Bronchial epithelial cell (primary cell): Measurements from ENCODE around the gene ATRN. TPM values are rescaled to one million over a fixed set of nuclear protein-coding genes. Genes with fewer than 3 reads are reported as not detected.
"Not testable (repeated sequence)": the region's sequence is repeated elsewhere in the genome, so short reads cannot be mapped to it uniquely, and the experiment has no call there.

Experiments
- DNase-seq: peaks from one replicate; pipeline ENCODE4 v3.0.0-alpha.2; 2010; ENCODE audit warnings: low read depth
- FAIRE-seq: peaks from 2 replicates; lab custom pipeline; 2011; peaks lifted over from hg19 to GRCh38; lab: Jason Lieb, UNC
- H3K27me3 ChIP-seq: 2 replicates; pipeline ENCODE4 v1.5.1; 2011; ENCODE audit warnings: low read length; ENCODE audit not compliant: control insufficient read depth, insufficient read depth
- H3K36me3 ChIP-seq: 2 replicates; pipeline ENCODE4 v1.5.1; 2011; ENCODE audit warnings: low read length; ENCODE audit not compliant: control insufficient read depth, insufficient read depth
- H3K4me3 ChIP-seq: 2 replicates; pipeline ENCODE4 v1.5.1; 2011; ENCODE audit warnings: mild to moderate bottlenecking, low read depth, low read length, control low read depth
- CTCF ChIP-seq: IDR thresholded peaks from 2 replicates; pipeline ENCODE4 v1.5.1; 2011; ENCODE audit warnings: mild to moderate bottlenecking, moderate library complexity, low read length, control low read depth, inconsistent platforms; ENCODE audit not compliant: insufficient read depth, severe bottlenecking
- total RNA-seq: library from RNA; depleted of rRNA; stranded (reverse); fragments of >200 nt; gene quantifications from 2 replicates; pipeline ENCODE4 v1.2.1, GENCODE V29; 2014

The ATRN gene
- total RNA-seq, 1 donor from 2014 or later, result 50.0 TPM

DNA sequence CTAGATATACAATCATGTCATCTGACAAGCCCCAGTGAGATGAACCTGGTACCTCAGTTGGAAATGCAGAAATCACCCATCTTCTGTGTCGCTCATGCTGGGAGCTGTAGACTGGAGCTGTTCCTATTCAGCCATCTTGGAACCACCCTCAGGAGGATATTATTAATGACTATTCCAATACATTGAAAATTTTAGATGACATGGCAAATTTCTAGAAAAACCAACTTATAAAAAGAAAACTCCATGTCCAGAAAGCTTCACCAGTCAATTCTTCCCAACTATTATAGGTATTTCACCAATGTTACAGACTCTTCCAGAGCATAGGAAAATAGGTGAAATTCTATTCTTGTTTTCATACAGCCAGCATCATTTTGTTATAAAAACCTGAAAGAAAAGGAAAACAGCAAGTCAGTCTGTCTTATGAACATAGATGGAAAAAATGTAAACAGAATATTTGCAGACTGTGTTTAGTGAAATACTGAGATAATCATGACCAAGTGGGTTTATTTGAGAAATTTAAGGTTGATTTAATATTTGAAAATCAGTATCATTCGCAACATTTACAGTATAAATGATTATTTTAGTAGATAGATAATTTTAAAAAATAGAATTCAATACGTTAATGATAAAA is 43.3 kb downstream of the ATRN start:
- Histone ChIP-seq H3K4me3 (no peak overlapping the region), H3K27me3 (no peaks in the 10 kb centered on the region), H3K36me3 (no peaks in the 10 kb centered on the region)
- FAIRE-seq (no peak), DNase-seq (no peak)
- no peak for TF ChIP-seq CTCF

DNA sequence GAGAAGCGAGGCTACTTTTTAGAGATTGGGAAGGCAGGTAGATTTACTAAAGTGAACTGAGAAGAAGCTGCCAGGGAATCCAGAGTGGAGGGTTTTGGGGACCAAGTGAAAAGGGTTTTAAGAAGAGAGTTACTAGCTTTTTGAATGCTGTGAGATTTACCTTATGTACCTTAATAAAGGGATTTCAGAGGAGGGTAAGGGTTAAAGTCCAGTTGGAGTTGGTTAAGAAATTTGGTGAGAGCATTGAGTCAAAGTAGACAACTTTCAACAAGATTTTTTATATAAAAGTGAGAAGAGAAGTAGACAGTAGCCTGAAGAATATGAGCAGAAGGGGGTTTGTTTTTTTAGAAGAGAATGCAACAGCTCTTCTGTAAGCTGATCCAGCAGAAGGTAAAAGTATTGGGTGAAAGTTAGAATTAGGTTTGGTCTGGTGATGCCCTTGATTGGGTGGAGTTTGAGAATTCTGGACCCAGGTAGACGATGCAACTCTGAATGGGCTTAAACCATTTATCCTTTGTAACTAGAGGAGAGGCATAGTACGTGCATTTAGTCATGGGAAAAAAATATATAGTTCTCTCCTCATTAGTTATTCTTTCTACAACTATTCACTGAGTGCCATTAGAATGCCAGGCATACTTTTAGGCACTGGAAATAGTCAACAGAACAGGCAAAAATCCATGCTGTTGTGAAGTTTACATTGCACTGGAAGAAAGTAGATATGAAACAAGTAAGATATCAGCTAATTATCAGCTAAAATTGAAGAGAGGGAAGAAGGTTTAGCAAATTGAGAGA is 44.8 kb downstream of the ATRN start:
- TF ChIP-seq CTCF, result no peak
- no peak for FAIRE-seq
- no peak overlapping the region for H3K4me3 ChIP-seq

GRCh38 chr20:3521852-3522740 is 51.3 kb downstream of the ATRN start:
- FAIRE-seq (no peak), DNase-seq (no peak)
- Histone ChIP-seq H3K36me3 (no peaks in the 10 kb centered on the region), H3K4me3 (no peak overlapping the region), H3K27me3 (no peaks in the 10 kb centered on the region)
- no peak for TF ChIP-seq CTCF

More for the DNA sequence above, 44.8 kb downstream of the ATRN start:
- Histone ChIP-seq H3K27me3 (no peaks in the 10 kb centered on the region), H3K36me3 (no peaks in the 10 kb centered on the region)
- DNase-seq, result no peak

DNA sequence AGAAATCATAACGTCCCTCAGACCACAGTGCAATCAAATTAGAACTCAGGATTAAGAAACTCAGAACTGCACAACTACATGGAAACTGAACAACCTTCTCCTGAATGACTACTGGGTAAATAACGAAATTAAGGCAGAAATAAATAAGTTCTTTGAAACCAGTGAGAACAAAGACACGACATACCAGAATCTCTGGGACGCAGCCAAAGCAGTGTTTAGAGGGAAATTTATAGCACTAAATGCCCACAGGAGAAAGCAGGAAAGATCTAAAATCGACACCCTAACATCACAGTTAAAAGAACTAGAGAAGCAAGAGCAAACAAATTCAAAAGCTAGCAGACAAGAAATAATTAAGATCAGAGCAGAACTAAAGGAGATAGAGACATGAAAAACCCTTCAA is 53.9 kb downstream of the ATRN start:
- H3K27me3 ChIP-seq, FAIRE-seq, DNase-seq, H3K4me3 ChIP-seq, H3K36me3 ChIP-seq: not testable (repeated sequence)

GRCh38 chr20:3532089-3532615 is 61.3 kb downstream of the ATRN start:
- no peaks in the 10 kb centered on the region for H3K36me3 ChIP-seq
- FAIRE-seq, result no peak
- no peak overlapping the region for H3K4me3 ChIP-seq
- TF ChIP-seq CTCF, result no peak
- DNase-seq, result no peak
- H3K27me3 ChIP-seq, result no peaks in the 10 kb centered on the region

DNA sequence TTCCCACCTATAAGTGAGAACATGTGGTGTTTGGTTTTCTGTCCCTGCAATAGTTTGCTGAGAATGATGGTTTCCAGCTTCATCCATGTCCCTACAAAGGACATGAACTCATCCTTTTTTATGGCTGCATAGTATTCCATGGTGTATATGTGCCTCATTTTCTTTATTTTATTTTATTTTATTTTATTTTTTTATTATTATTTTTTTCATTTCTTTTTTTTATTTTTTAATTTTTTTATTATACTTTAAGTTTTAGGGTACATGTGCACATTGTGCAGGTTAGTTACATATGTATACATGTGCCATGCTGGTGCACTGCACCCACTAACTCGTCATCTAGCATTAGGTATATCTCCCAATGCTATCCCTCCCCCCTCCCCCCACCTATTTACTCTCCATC is 66.9 kb downstream of the ATRN start:
- not testable (repeated sequence) for H3K27me3 ChIP-seq, FAIRE-seq, H3K4me3 ChIP-seq, DNase-seq, H3K36me3 ChIP-seq
